Measurements from ENCODE around the gene SERPINB3.

Gene SERPINB3

DNA sequence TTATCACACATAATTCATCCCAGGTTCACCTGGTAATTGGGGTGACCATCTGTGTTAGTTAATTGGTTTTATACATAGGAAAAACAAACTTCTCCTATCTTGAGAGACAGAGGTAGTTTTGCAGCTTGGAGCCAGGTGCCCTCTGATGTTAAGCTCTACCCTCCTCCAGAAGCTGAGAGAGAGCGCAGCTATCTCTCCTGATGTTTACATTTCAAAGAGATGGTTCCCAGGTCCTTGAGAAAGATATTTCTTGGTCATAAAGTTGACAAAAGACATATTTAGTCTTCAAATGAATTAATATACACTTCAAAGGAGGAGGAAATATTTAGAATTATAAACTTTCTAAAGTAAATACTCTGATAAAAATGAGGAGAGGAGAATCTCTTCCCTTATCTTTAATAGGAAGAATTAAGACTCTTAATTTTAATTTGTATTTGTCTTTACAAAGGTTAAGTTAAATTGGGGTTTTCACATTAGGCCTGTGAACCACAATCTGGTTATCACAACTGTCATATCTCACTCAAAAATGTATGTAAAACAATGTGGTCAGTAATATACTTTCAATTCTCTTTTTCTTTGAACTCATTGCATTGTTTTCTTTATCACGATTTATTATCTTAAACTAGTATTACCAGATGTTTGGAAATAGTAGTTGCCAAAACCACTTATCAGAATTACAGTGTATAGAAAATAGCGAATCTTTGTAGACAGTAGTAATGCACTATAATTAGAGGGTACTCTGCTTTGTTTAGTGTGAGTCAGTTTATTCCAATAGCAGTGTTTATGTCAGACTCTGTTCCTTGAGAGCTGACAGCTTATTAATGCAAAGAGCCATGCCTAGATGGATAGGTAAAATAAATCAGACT lies 44.4 kb downstream of the SERPINB3 start:
- TF ChIP-seq CSDC2 (CRISPR knock-in tag; IDR thresholded peaks at IDR 0.05) (no peak), OSR1 (CRISPR knock-in tag; IDR thresholded peaks at IDR 0.05) (no peak), ESRRG (CRISPR knock-in tag; IDR thresholded peaks at IDR 0.05) (no peak), ZNF8 (CRISPR knock-in tag; IDR thresholded peaks at IDR 0.05) (no peak), ZFP30 (CRISPR knock-in tag; IDR thresholded peaks at IDR 0.05) (no peak), TOX (CRISPR knock-in tag; IDR thresholded peaks at IDR 0.05; ENCODE audit: borderline replicate concordance) (no peak)
- ATAC-seq, result no peak

DNA sequence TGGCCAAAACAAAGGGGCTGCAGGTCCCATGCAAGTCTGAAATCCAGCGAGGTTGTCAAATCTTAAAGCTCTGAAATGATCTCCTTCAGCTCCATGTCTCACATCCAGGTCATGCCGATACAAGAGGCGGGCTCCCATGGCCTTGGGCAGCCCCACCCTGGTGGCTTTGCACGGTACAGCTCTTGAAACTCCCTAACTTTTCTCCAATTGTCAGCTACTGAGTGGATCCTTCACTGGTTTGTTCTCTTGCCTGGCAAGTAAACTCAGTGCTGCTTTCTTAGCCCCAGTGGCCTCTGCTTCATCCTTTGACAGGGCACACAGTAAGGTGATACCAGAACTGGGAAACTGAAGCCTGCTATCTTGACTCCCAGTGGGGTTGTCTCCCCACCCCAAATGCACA lies 48.3 kb downstream of the SERPINB3 start:
- ATAC-seq, result no peak
- no peak for TF ChIP-seq ZNF8 (CRISPR knock-in tag; IDR thresholded peaks at IDR 0.05)
- no peak for TF ChIP-seq ZNF565 (CRISPR knock-in tag; conservative IDR thresholded peaks at IDR 0.05; ENCODE audit: low read depth)
- no peak for TF ChIP-seq CSDC2 (CRISPR knock-in tag; IDR thresholded peaks at IDR 0.05)
- TF ChIP-seq, protein P1, sequence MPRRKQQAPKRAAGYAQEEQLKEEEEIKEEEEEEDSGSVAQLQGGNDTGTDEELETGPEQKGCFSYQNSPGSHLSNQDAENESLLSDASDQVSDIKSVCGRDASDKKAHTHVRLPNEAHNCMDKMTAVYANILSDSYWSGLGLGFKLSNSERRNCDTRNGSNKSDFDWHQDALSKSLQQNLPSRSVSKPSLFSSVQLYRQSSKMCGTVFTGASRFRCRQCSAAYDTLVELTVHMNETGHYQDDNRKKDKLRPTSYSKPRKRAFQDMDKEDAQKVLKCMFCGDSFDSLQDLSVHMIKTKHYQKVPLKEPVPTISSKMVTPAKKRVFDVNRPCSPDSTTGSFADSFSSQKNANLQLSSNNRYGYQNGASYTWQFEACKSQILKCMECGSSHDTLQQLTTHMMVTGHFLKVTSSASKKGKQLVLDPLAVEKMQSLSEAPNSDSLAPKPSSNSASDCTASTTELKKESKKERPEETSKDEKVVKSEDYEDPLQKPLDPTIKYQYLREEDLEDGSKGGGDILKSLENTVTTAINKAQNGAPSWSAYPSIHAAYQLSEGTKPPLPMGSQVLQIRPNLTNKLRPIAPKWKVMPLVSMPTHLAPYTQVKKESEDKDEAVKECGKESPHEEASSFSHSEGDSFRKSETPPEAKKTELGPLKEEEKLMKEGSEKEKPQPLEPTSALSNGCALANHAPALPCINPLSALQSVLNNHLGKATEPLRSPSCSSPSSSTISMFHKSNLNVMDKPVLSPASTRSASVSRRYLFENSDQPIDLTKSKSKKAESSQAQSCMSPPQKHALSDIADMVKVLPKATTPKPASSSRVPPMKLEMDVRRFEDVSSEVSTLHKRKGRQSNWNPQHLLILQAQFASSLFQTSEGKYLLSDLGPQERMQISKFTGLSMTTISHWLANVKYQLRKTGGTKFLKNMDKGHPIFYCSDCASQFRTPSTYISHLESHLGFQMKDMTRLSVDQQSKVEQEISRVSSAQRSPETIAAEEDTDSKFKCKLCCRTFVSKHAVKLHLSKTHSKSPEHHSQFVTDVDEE (CRISPR knock-in tag; IDR thresholded peaks at IDR 0.05), result no peak
- no peak for TF ChIP-seq PPARA (CRISPR knock-in tag; IDR thresholded peaks at IDR 0.05; ENCODE audit: borderline replicate concordance)
- no peak for TF ChIP-seq ISL1 (CRISPR knock-in tag; IDR thresholded peaks at IDR 0.05)
- no peak for TF ChIP-seq GLIS3 (CRISPR knock-in tag; IDR thresholded peaks at IDR 0.05)
- no peak for TF ChIP-seq OSR1 (CRISPR knock-in tag; IDR thresholded peaks at IDR 0.05)
- no peak for TF ChIP-seq ESRRG (CRISPR knock-in tag; IDR thresholded peaks at IDR 0.05)
- TF ChIP-seq, protein P2, sequence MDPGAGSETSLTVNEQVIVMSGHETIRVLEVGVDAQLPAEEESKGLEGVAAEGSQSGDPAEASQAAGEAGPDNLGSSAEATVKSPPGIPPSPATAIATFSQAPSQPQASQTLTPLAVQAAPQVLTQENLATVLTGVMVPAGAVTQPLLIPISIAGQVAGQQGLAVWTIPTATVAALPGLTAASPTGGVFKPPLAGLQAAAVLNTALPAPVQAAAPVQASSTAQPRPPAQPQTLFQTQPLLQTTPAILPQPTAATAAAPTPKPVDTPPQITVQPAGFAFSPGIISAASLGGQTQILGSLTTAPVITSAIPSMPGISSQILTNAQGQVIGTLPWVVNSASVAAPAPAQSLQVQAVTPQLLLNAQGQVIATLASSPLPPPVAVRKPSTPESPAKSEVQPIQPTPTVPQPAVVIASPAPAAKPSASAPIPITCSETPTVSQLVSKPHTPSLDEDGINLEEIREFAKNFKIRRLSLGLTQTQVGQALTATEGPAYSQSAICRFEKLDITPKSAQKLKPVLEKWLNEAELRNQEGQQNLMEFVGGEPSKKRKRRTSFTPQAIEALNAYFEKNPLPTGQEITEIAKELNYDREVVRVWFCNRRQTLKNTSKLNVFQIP (CRISPR knock-in tag; IDR thresholded peaks at IDR 0.05; ENCODE audit: borderline replicate concordance, low read depth), result no peak
- no peak for TF ChIP-seq ARNTL (CRISPR knock-in tag; IDR thresholded peaks at IDR 0.05; ENCODE audit: borderline replicate concordance, low read depth)
- no peak for TF ChIP-seq SNAI2 (CRISPR knock-in tag; IDR thresholded peaks at IDR 0.05)
- no peak for TF ChIP-seq TOX (CRISPR knock-in tag; IDR thresholded peaks at IDR 0.05; ENCODE audit: borderline replicate concordance)
- no peak for TF ChIP-seq ZFP30 (CRISPR knock-in tag; IDR thresholded peaks at IDR 0.05)
- no peak for TF ChIP-seq ZNF70 (CRISPR knock-in tag; IDR thresholded peaks at IDR 0.05)
- TF ChIP-seq RARB (CRISPR knock-in tag; IDR thresholded peaks at IDR 0.05), result no peak
- TF ChIP-seq ZFP3 (CRISPR knock-in tag; IDR thresholded peaks at IDR 0.05), result no peak

DNA sequence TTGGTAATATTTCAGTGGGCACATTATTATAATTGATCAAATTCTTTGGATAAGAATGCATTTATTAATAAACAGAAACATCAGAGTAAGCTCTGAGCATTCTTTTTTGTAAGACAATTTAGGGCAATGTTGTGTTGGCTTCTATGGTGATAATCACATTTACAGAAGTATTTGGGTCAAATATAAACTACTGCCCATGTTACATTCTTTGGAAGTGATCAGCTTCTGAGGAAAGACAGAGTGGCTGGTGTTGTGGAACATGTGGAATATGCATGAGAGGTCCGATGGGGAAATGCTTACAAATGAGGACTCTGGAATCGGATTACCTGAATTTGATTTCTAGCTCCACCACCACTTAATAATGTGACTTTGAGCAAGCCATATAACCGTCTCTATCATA lies 55.2 kb downstream of the SERPINB3 start:
- TF ChIP-seq ARNTL (CRISPR knock-in tag; IDR thresholded peaks at IDR 0.05; ENCODE audit: borderline replicate concordance, low read depth) (no peak), ZNF565 (CRISPR knock-in tag; conservative IDR thresholded peaks at IDR 0.05; ENCODE audit: low read depth) (no peak), ZFP3 (CRISPR knock-in tag; IDR thresholded peaks at IDR 0.05) (no peak), BACH2 (CRISPR knock-in tag; IDR thresholded peaks at IDR 0.05; ENCODE audit: borderline replicate concordance) (no peak), PPARA (CRISPR knock-in tag; IDR thresholded peaks at IDR 0.05; ENCODE audit: borderline replicate concordance) (no peak), ZNF8 (CRISPR knock-in tag; IDR thresholded peaks at IDR 0.05) (no peak), TOX (CRISPR knock-in tag; IDR thresholded peaks at IDR 0.05; ENCODE audit: borderline replicate concordance) (no peak)
- TF ChIP-seq, protein P3, sequence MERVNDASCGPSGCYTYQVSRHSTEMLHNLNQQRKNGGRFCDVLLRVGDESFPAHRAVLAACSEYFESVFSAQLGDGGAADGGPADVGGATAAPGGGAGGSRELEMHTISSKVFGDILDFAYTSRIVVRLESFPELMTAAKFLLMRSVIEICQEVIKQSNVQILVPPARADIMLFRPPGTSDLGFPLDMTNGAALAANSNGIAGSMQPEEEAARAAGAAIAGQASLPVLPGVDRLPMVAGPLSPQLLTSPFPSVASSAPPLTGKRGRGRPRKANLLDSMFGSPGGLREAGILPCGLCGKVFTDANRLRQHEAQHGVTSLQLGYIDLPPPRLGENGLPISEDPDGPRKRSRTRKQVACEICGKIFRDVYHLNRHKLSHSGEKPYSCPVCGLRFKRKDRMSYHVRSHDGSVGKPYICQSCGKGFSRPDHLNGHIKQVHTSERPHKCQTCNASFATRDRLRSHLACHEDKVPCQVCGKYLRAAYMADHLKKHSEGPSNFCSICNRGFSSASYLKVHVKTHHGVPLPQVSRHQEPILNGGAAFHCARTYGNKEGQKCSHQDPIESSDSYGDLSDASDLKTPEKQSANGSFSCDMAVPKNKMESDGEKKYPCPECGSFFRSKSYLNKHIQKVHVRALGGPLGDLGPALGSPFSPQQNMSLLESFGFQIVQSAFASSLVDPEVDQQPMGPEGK (CRISPR knock-in tag; IDR thresholded peaks at IDR 0.05; ENCODE audit: borderline replicate concordance), result no peak
- TF ChIP-seq, protein P2 (CRISPR knock-in tag; IDR thresholded peaks at IDR 0.05; ENCODE audit: borderline replicate concordance, low read depth), result no peak
- TF ChIP-seq, protein P1 (CRISPR knock-in tag; IDR thresholded peaks at IDR 0.05), result no peak
- ATAC-seq, result no peak

Measured in SK-N-SH treated with all-trans-retinoic acid at 6 μM for 48 hours (cell line).